Astrocyte of the spinal cord (primary cell): ENCODE results near the gene KHDC4.

Experiments used
- DNase-seq: peaks from one replicate; pipeline ENCODE4 v3.0.0; 2011; ENCODE audit warnings: low read depth, low spot score
- H3K4me3 ChIP-seq: 2 replicates; pipeline ENCODE4 v1.5.1; 2011; ENCODE audit warnings: low read depth, mild to moderate bottlenecking, low read length, moderate library complexity
- CTCF ChIP-seq: IDR thresholded peaks from 2 replicates; pipeline ENCODE4 v1.5.1; 2012; ENCODE audit warnings: low read depth, mild to moderate bottlenecking, low read length, inconsistent platforms
- in situ Hi-C: cut with HindIII; loops from 2 replicates; pipeline ENCODE4 v1.10.0; 2017; ENCODE audit warnings: low sequenced_read_pairs

Gene KHDC4

GRCh38 chr1:155893389-155894142 is 40.6 kb downstream of the KHDC4 start:
- TF ChIP-seq CTCF = no peak
- peak; percentile 80 for DNase-seq
- in situ Hi-C loops = no loop called here
- H3K4me3 ChIP-seq = no peak overlapping the region

DNA sequence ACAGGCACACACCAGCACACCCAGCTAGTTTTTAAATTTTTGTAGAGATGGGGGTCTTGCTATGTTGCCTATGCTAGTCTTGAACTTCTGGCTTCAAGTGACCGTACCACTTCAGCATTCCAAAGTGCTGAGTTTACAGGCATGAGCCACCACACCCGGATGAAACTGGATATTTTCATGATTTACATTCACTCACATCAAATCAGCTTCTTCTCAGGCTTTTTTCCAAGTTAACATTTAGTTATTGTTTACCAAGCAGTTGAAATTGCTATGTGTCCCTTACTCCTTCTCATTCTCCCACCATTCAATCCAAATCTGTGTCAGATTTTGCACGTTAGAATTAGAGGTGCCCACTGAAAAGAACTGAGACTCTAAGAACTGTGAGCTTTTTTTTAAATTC is 41.4 kb downstream of the KHDC4 start:
- no peak for TF ChIP-seq CTCF
- in situ Hi-C loops = no loop called here
- H3K4me3 ChIP-seq = no peak overlapping the region
- peak; percentile 73 for DNase-seq

DNA sequence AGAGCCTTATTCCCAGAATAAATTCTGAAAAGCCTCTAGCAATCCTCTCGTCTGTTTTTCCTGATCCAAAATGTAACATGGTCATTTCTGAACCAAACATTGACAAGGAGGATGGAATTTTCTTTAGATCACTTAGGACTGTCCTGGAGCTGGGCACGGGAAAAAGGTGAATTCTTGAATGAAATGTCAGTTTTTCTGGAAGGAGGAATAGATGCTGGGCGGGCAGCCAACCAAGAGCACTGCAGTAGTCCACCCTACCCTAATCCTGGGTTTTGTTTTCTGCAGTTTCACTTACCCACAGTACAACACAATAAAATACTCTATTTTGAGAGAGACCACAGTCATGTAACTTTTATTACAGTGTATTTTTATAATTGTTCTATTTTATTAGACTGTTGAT is 44.0 kb downstream of the KHDC4 start:
- no peak for TF ChIP-seq CTCF
- DNase-seq = no peak

DNA sequence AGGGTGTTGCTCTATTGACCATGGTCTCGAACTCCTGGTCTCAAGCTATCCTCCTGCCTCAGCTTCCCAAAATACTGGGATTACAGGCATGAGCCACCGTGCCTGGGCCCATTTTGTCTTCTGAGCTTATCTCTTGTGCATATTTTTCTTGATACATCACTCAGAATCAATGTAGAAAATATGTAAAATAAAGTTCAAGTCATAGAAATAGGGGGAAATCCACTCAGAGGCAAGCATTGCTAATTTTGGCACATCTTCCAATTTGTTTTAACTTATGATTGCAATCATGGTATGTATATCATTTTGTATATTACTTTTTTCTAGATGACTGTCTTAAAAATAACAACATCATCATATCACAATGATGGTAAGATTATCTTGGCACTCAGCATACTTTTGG is 44.6 kb downstream of the KHDC4 start:
- TF ChIP-seq CTCF = no peak
- no peak overlapping the region for H3K4me3 ChIP-seq
- peak; percentile 15 for DNase-seq
- in situ Hi-C loops = no loop called here

More for the DNA sequence above, 44.0 kb downstream of the KHDC4 start:
- no peak overlapping the region for H3K4me3 ChIP-seq
- in situ Hi-C loops = no loop called here

- in situ Hi-C loops = no loop called here
- DNase-seq = peak; percentile 39
- TF ChIP-seq CTCF = no peak
- no peak overlapping the region for H3K4me3 ChIP-seq
These were observed 45.7 kb downstream of the KHDC4 start for GRCh38 chr1:155888481-155888880.

- DNase-seq = no peak
- H3K4me3 ChIP-seq = no peak overlapping the region
- TF ChIP-seq CTCF = no peak
- in situ Hi-C loops = no loop called here
These were observed 49.2 kb downstream of the KHDC4 start for GRCh38 chr1:155884982-155885381.
